HepG2 (cell line): Measurements from ENCODE around the gene ZMIZ1.

ENCODE experiments used
- CTCF ChIP-seq: sonication (generic); formaldehyde crosslinking; IDR thresholded peaks from 2 replicates; pipeline ENCODE4 v1.5.0; 2020; ENCODE audit warnings: mild to moderate bottlenecking, missing genetic modification reagents, moderate library complexity
- EP300 ChIP-seq, 3 experiments: sonication (generic) in 1 of 3; formaldehyde crosslinking in 1 of 3; IDR thresholded peaks; 2 replicates each; pipeline versions ENCODE4 v1.5.1 to v1.6.1; 2011 to 2020; ENCODE audit warnings: low read depth in 2 of 3, low read length in 2 of 3, borderline replicate concordance in 1 of 3, improper control_type of control experiment in 1 of 3, mild to moderate bottlenecking in 1 of 3, missing genetic modification reagents in 1 of 3, moderate library complexity in 1 of 3
- LRRFIP1 ChIP-seq: sonication (generic); formaldehyde crosslinking; conservative IDR thresholded peaks from 2 replicates; pipeline ENCODE4 v1.4.0; 2020; ENCODE audit warnings: missing genetic modification reagents
- MXI1 ChIP-seq: IDR thresholded peaks from 3 replicates; pipeline ENCODE4 v1.6.1; 2012; ENCODE audit warnings: low read depth, low read length, inconsistent platforms, borderline replicate concordance
- NCOR1 ChIP-seq: fragments of 200-600 bp; sonication (generic); IDR thresholded peaks from 2 replicates; pipeline ENCODE4 v1.7.0; 2017; ENCODE audit warnings: antibody characterized with exemption, low read length, borderline replicate concordance
- POLR2A ChIP-seq, 2 experiments: IDR thresholded peaks; 2 replicates each; pipeline ENCODE4 v1.6.1; 2011; ENCODE audit warnings: low read depth in 2 of 2, low read length in 2 of 2, mild to moderate bottlenecking in 1 of 2, moderate library complexity in 1 of 2; ENCODE audit not compliant: insufficient read depth in 1 of 2
- PRDM15 ChIP-seq: sonication (generic); formaldehyde crosslinking; IDR thresholded peaks from 2 replicates; pipeline ENCODE4 v1.4.0; 2020; ENCODE audit warnings: missing genetic modification reagents
- SMARCC2 ChIP-seq: fragments of 450-650 bp; IDR thresholded peaks from 2 replicates; pipeline ENCODE4 v1.6.1; 2017; ENCODE audit warnings: antibody characterized with exemption, mild to moderate bottlenecking
- SP2 ChIP-seq: sonication (generic); formaldehyde crosslinking; IDR thresholded peaks from 2 replicates; pipeline ENCODE4 v1.5.1; 2020; ENCODE audit warnings: mild to moderate bottlenecking, missing genetic modification reagents
- SUZ12 ChIP-seq: fragments of 150-350 bp; IDR thresholded peaks from 2 replicates; pipeline ENCODE4 v1.6.1; 2014; ENCODE audit warnings: low read depth, low read length
- XRCC5 ChIP-seq: fragments of 200-400 bp; formaldehyde crosslinking; optimal IDR thresholded peaks from 2 replicates; pipeline ENCODE3; 2017; ENCODE audit warnings: mild to moderate bottlenecking, low read length
- ZNF646 ChIP-seq: sonication (generic); formaldehyde crosslinking; IDR thresholded peaks from 2 replicates; pipeline ENCODE4 v1.9.0; 2021; ENCODE audit warnings: mild to moderate bottlenecking, missing genetic modification reagents

GRCh38 chr10:79048639-79049550 is 19.9 kb upstream of the ZMIZ1 start:
- TF ChIP-seq POLR2A (IDR thresholded peaks at IDR 0.05; ENCODE audit: insufficient read depth in 1 of 2, low read depth in 2 of 2, low read length in 2 of 2) (no peak), ZNF646 (CRISPR knock-in tag) (no peak), LRRFIP1 (CRISPR knock-in tag) (no peak), SUZ12 (no peak), NCOR1 (no peak), EP300 (IDR thresholded peaks at IDR 0.05; ENCODE audit: low read depth in 2 of 2, low read length in 2 of 2) (no peak), EP300 (CRISPR knock-in tag; IDR thresholded peaks at IDR 0.05; ENCODE audit: borderline replicate concordance) (no peak), SP2 (no peak), SMARCC2 (no peak), XRCC5 (no peak), PRDM15 (CRISPR knock-in tag) (no peak), MXI1 (no peak), CTCF (CRISPR knock-in tag) (no peak)
